Cardiac muscle cell (in vitro differentiated cells and primary cell): ENCODE measurements around the gene TAX1BP3. TPM values are rescaled to one million over a fixed set of nuclear protein-coding genes. Genes with fewer than 3 reads are reported as not detected.

Experiments used
- DNase-seq, 2 donors: peaks; one replicate each; pipeline versions ENCODE4 v3.0.0 to v3.0.0-alpha.2; 2010 to 2017; ENCODE audit warnings: low read depth in 1 of 2, low spot score in 1 of 2
- H3K27ac ChIP-seq: fragments of 200-600 bp; sonication (generic); 2 replicates; pipeline ENCODE4 v1.5.1; 2016
- H3K27me3 ChIP-seq: fragments of 200-600 bp; sonication (generic); 2 replicates; pipeline ENCODE4 v1.6.0; 2016; ENCODE audit warnings: control low read depth
- H3K36me3 ChIP-seq: fragments of 200-600 bp; sonication (generic); 2 replicates; pipeline ENCODE4 v1.5.1; 2016; ENCODE audit warnings: control low read depth
- H3K4me1 ChIP-seq: fragments of 200-600 bp; sonication (generic); 2 replicates; pipeline ENCODE4 v1.8.1; 2017; ENCODE audit warnings: low read depth, mild to moderate bottlenecking, mixed run types
- H3K4me3 ChIP-seq: fragments of 200-600 bp; sonication (generic); 2 replicates; pipeline ENCODE4 v1.5.1; 2016; ENCODE audit warnings: mild to moderate bottlenecking
- H3K9me3 ChIP-seq: fragments of 200-600 bp; sonication (generic); 2 replicates; pipeline ENCODE4 v1.5.1; 2017; ENCODE audit warnings: low read depth, mild to moderate bottlenecking, control low read depth
- polyA plus RNA-seq: library from polyadenylated mRNA; unstranded; fragments of >200 nt; fragmentation: Nextera tagmentation; extraction: Ambion mirVana; gene quantifications from 2 replicates; pipeline ENCODE4 v1.2.1, GENCODE V29; 2016
- total RNA-seq: library from RNA; depleted of rRNA; stranded (reverse); fragments of >200 nt; gene quantifications from 2 replicates; pipeline ENCODE4 v1.2.3, GENCODE V29; 2016
- TF ChIP-seq, protein P1 (sequence below): IDR thresholded peaks from 2 replicates; pipeline ENCODE4 v1.5.1; 2012; ENCODE audit warnings: low read depth, mild to moderate bottlenecking, low read length

TAX1BP3 gene
- total and polyA plus RNA-seq, 2 experiments from 2014 or later: 141 to 286 TPM

DNA sequence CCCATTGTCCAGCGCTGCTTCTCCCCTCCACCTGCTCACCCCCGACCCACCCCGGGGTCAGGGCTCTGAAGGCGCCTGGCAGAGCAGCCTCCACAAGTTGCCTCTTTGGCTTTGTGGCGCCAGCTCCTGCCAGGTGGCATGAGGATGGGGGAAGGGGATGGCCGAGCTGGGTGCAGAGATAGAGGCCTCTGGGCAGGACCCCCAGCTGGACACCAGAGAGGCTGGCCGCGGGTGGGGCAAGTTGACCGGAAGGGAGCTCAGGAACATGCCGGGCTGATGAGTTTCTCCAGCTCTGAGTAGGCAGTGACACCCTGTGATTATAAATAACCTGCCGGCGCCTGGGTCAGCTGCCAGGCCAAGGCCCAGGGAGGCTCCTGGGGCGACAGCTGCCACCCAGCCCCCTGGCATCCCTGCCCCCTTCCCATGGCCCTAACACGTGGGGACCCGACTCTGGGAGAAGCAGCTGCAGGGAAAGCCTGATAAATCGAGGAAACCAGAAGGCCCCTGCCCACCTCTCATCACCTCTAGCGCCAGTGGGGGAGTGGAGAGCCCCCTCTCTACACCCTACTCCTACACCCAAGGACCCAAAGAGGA is 26.8 kb upstream of the TAX1BP3 start:
- no peak for DNase-seq
- H3K4me1 ChIP-seq: peaks cover 8% of the 10 kb centered on the region
- H3K27ac ChIP-seq: no peak overlapping the region
- no peaks in the 10 kb centered on the region for H3K36me3 ChIP-seq
- peak overlapping the region; percentile 31 for H3K4me3 ChIP-seq
- no peaks in the 10 kb centered on the region for H3K9me3 ChIP-seq
- TF ChIP-seq, protein P1, sequence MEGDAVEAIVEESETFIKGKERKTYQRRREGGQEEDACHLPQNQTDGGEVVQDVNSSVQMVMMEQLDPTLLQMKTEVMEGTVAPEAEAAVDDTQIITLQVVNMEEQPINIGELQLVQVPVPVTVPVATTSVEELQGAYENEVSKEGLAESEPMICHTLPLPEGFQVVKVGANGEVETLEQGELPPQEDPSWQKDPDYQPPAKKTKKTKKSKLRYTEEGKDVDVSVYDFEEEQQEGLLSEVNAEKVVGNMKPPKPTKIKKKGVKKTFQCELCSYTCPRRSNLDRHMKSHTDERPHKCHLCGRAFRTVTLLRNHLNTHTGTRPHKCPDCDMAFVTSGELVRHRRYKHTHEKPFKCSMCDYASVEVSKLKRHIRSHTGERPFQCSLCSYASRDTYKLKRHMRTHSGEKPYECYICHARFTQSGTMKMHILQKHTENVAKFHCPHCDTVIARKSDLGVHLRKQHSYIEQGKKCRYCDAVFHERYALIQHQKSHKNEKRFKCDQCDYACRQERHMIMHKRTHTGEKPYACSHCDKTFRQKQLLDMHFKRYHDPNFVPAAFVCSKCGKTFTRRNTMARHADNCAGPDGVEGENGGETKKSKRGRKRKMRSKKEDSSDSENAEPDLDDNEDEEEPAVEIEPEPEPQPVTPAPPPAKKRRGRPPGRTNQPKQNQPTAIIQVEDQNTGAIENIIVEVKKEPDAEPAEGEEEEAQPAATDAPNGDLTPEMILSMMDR: no peak
- peaks cover 51% of the 10 kb centered on the region for H3K27me3 ChIP-seq

DNA sequence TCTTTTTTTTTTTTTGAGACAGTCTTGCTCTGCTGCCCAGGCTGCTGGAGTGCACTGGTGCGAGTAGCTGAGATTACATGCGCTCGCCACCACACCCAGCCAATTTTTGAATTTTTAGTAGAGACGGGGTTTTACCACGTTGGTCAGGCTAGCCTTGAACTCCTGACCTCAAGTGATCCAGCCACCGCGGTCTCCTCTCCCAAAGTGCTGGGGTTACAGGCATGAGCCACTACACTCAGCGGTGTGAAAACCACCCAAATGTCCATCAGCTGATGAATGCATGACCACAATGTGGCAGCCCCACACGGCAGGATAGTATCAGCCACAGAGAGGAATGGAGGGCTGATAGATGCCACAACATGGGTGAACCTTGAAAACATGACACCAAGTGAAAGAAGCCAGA is 25.5 kb upstream of the TAX1BP3 start:
- H3K36me3 ChIP-seq: no peaks in the 10 kb centered on the region
- H3K27ac ChIP-seq: no peak overlapping the region
- peaks cover 8% of the 10 kb centered on the region for H3K4me1 ChIP-seq
- peaks cover 51% of the 10 kb centered on the region for H3K27me3 ChIP-seq
- no peak for DNase-seq
- no peaks in the 10 kb centered on the region for H3K9me3 ChIP-seq
- TF ChIP-seq, protein P1: no peak
- no peak overlapping the region for H3K4me3 ChIP-seq

DNA sequence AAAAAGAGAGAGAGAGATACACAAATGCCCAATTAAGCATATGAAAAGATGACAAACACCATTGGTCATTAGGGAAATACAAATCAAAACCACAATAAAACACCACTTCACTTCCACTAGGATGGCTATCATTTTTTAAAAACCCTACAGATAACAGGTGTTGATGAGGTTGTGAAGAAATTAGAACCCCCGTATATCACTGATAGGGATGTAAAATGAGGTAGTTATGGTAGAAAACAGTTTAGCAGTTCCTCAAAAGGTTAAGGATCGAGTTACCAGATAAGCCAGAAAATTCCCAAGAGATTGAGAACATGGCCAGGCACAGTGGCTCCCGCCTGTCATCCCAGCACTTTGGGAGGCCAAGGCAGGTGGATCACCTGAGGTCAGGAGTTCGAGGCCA is 24.8 kb upstream of the TAX1BP3 start:
- no peaks in the 10 kb centered on the region for H3K9me3 ChIP-seq
- H3K4me3 ChIP-seq: no peak overlapping the region
- DNase-seq: no peak
- peaks cover 8% of the 10 kb centered on the region for H3K4me1 ChIP-seq
- H3K36me3 ChIP-seq: no peaks in the 10 kb centered on the region
- H3K27me3 ChIP-seq: peaks cover 45% of the 10 kb centered on the region
- H3K27ac ChIP-seq: no peak overlapping the region
- TF ChIP-seq, protein P1: no peak

DNA sequence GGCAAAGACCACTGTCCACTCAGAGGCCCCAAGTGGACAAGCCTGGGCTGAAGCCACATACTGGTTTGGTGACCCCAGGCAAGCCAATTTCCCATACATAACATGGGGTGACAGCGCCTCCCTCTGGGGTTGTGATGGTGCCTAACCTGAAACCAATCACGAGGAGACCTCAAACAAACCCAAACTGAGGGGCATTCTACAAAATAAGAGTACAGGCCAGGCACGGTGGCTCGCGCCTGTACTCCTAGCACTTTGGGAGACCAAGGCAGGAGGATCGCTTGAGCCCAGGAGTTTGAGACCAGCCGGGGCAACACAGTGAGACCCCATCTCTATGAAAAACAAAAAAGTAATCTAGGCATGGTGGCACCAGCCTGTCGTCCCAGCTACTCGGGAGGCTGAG is 24.0 kb upstream of the TAX1BP3 start:
- no peak overlapping the region for H3K4me3 ChIP-seq
- DNase-seq: no peak
- no peak overlapping the region for H3K27ac ChIP-seq
- no peaks in the 10 kb centered on the region for H3K9me3 ChIP-seq
- no peaks in the 10 kb centered on the region for H3K36me3 ChIP-seq
- TF ChIP-seq, protein P1: no peak
- peaks cover 8% of the 10 kb centered on the region for H3K4me1 ChIP-seq
- H3K27me3 ChIP-seq: peaks cover 37% of the 10 kb centered on the region

DNA sequence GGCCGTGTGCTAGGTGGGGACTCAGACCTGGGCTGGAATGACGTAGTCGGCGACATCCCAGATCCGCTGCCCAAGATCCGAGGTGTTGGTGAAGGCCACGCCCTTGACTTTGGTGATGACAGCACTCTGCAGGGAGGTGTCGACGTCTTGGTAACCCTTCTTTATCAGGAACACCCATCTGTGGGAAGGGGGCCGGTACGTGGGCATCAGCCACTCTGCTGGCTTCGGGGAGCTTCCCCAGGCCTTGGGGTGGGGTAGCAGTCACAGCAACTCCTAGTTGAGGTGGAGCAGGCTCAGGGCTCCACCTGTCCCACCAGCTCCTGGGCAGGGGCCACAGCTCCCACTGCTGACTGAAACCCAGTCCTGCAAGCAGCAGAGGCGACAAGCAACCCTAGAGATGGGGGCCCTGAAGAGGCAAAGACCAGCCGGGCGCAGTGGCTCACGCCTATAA is 23.3 kb upstream of the TAX1BP3 start:
- H3K4me1 ChIP-seq: peaks cover 8% of the 10 kb centered on the region
- TF ChIP-seq, protein P1: no peak
- H3K27me3 ChIP-seq: peaks cover 30% of the 10 kb centered on the region
- no peak for DNase-seq
- H3K27ac ChIP-seq: no peak overlapping the region
- no peak overlapping the region for H3K4me3 ChIP-seq
- no peaks in the 10 kb centered on the region for H3K36me3 ChIP-seq
- H3K9me3 ChIP-seq: no peaks in the 10 kb centered on the region
